Neural cell (in vitro differentiated cells): ENCODE measurements around the gene COBLL1. TPM values are rescaled to one million over a fixed set of nuclear protein-coding genes. Genes with fewer than 3 reads are reported as not detected.

Source experiments
- H2AFZ ChIP-seq: fragments of 200-600, 300-800 bp; sonication (generic), shearing (Covaris generic); 2 replicates; pipeline ENCODE4 v1.6.0; 2014; ENCODE audit warnings: low read depth, mild to moderate bottlenecking, antibody characterized with exemption, low read length, moderate library complexity
- H3F3A ChIP-seq: fragments of 200-600 bp; shearing (Covaris generic); 2 replicates; pipeline ENCODE4 v1.6.1; 2016; ENCODE audit warnings: mild to moderate bottlenecking, moderate library complexity, mixed read lengths, antibody characterized with exemption, low read length; ENCODE audit not compliant: insufficient read depth, poor library complexity, severe bottlenecking
- H3K27ac ChIP-seq: fragments of 200-600, 300-800 bp; sonication (generic), shearing (Covaris generic); 2 replicates; pipeline ENCODE4 v1.5.1; 2014; ENCODE audit warnings: mild to moderate bottlenecking, low read length, moderate library complexity
- H3K27me3 ChIP-seq: fragments of 300-800, 200-600 bp; sonication (generic), shearing (Covaris generic); 2 replicates; pipeline ENCODE4 v1.6.0; 2014; ENCODE audit warnings: mild to moderate bottlenecking, low read depth, low read length, moderate library complexity; ENCODE audit not compliant: insufficient read depth
- H3K36me3 ChIP-seq: fragments of 300-800, 200-600 bp; sonication (generic), shearing (Covaris generic); 2 replicates; pipeline ENCODE4 v1.5.1; 2014; ENCODE audit warnings: mild to moderate bottlenecking, antibody characterized with exemption, low read length, moderate library complexity; ENCODE audit not compliant: insufficient read depth
- H3K4me2 ChIP-seq: fragments of 300-800, 200-600 bp; sonication (generic), shearing (Covaris generic); 2 replicates; pipeline ENCODE4 v1.6.0; 2014; ENCODE audit warnings: mild to moderate bottlenecking, low read length
- H3K4me3 ChIP-seq: fragments of 300-800, 200-600 bp; sonication (generic), shearing (Covaris generic); 2 replicates; pipeline ENCODE4 v1.5.1; 2014; ENCODE audit warnings: mild to moderate bottlenecking, low read length, moderate library complexity
- H3K79me2 ChIP-seq: fragments of 200-600 bp; shearing (Covaris generic); replicated peaks from 2 replicates; pipeline ENCODE4 v1.6.0; 2014; ENCODE audit warnings: mild to moderate bottlenecking, low read length, moderate library complexity; ENCODE audit not compliant: insufficient read depth
- H3K9ac ChIP-seq: fragments of 300-800, 200-600 bp; sonication (generic), shearing (Covaris generic); 2 replicates; pipeline ENCODE4 v1.6.1; 2016; ENCODE audit warnings: mild to moderate bottlenecking, low read length, mixed read lengths
- H3K9me2 ChIP-seq: fragments of 200-600 bp; shearing (Covaris generic); 2 replicates; pipeline ENCODE4 v1.6.1; 2016; ENCODE audit warnings: mild to moderate bottlenecking, low read length, mixed read lengths; ENCODE audit not compliant: insufficient read depth
- H3K9me3 ChIP-seq: fragments of 200-600, 300-800 bp; sonication (generic), shearing (Covaris generic); 2 replicates; pipeline ENCODE4 v1.6.1; 2016; ENCODE audit warnings: mild to moderate bottlenecking, mixed run types, low read length, moderate library complexity, mixed read lengths
- H4K20me1 ChIP-seq: fragments of 200-600 bp; shearing (Covaris generic); 2 replicates; pipeline ENCODE4 v1.6.1; 2016; ENCODE audit warnings: mild to moderate bottlenecking, mixed run types; ENCODE audit not compliant: insufficient read depth
- CTCF ChIP-seq: fragments of 450-650 bp; IDR thresholded peaks from 2 replicates; pipeline ENCODE4 v1.5.1; 2014; ENCODE audit warnings: antibody characterized with exemption, mild to moderate bottlenecking, moderate library complexity; ENCODE audit not compliant: poor library complexity, severe bottlenecking
- EP300 ChIP-seq: fragments of 450-650 bp; conservative IDR thresholded peaks from 2 replicates; pipeline ENCODE4 v1.6.1; 2014; ENCODE audit warnings: antibody characterized with exemption, mild to moderate bottlenecking, moderate library complexity; ENCODE audit not compliant: poor library complexity, severe bottlenecking
- EZH2 ChIP-seq: fragments of 200-600, 300-800 bp; shearing (Covaris generic), sonication (generic); IDR thresholded peaks from 2 replicates; pipeline ENCODE4 v1.6.1; 2014; ENCODE audit warnings: antibody characterized with exemption, low read length, borderline replicate concordance, mild to moderate bottlenecking; ENCODE audit not compliant: insufficient read depth, poor library complexity, severe bottlenecking
- MXI1 ChIP-seq: fragments of 450-650 bp; conservative IDR thresholded peaks from 2 replicates; pipeline ENCODE4 v1.6.1; 2014; ENCODE audit warnings: antibody characterized with exemption, mild to moderate bottlenecking; ENCODE audit not compliant: poor library complexity, severe bottlenecking
- POLR2AphosphoS5 ChIP-seq: IDR thresholded peaks from 2 replicates; pipeline ENCODE4 v1.6.1; 2012
- RAD21 ChIP-seq: fragments of 450-650 bp; conservative IDR thresholded peaks from 2 replicates; pipeline ENCODE4 v1.6.1; 2014; ENCODE audit warnings: antibody characterized with exemption, mild to moderate bottlenecking, moderate library complexity
- REST ChIP-seq: IDR thresholded peaks from 2 replicates; pipeline ENCODE4 v1.6.1; 2012; ENCODE audit warnings: borderline replicate concordance
- SMC3 ChIP-seq: fragments of 450-650 bp; conservative IDR thresholded peaks from 2 replicates; pipeline ENCODE4 v1.6.1; 2014; ENCODE audit warnings: antibody characterized with exemption, mild to moderate bottlenecking, moderate library complexity; ENCODE audit not compliant: poor library complexity
- TAF1 ChIP-seq: IDR thresholded peaks from 2 replicates; pipeline ENCODE4 v1.6.1; 2012; ENCODE audit warnings: low read depth
- polyA plus RNA-seq: library from polyadenylated mRNA; depleted of rRNA; stranded (reverse); fragments of >200 nt; gene quantifications from 2 replicates; pipeline ENCODE4 v1.2.3, GENCODE V29; 2014

COBLL1 gene
- polyA plus RNA-seq, 1 donor from 2014 or later = 0.11 TPM

- Histone ChIP-seq H3K27me3 (no peaks in the 10 kb centered on the region), H3K27ac (no peak overlapping the region), H2AFZ (no peak overlapping the region), H3K9ac (no peak overlapping the region), H4K20me1 (no peaks in the 10 kb centered on the region), H3K9me2 (no peaks in the 10 kb centered on the region), H3K4me2 (no peak overlapping the region), H3K4me3 (no peak overlapping the region), H3K9me3 (no peaks in the 10 kb centered on the region), H3F3A (no peaks in the 10 kb centered on the region), H3K36me3 (no peaks in the 10 kb centered on the region), H3K79me2 (no peaks in the 10 kb centered on the region)
- no peak for TF ChIP-seq SMC3
- TF ChIP-seq REST = peak; percentile 25
- no peak for TF ChIP-seq RAD21
These were observed 48.1 kb downstream of the COBLL1 start for GRCh38 chr2:164793529-164793928.

DNA sequence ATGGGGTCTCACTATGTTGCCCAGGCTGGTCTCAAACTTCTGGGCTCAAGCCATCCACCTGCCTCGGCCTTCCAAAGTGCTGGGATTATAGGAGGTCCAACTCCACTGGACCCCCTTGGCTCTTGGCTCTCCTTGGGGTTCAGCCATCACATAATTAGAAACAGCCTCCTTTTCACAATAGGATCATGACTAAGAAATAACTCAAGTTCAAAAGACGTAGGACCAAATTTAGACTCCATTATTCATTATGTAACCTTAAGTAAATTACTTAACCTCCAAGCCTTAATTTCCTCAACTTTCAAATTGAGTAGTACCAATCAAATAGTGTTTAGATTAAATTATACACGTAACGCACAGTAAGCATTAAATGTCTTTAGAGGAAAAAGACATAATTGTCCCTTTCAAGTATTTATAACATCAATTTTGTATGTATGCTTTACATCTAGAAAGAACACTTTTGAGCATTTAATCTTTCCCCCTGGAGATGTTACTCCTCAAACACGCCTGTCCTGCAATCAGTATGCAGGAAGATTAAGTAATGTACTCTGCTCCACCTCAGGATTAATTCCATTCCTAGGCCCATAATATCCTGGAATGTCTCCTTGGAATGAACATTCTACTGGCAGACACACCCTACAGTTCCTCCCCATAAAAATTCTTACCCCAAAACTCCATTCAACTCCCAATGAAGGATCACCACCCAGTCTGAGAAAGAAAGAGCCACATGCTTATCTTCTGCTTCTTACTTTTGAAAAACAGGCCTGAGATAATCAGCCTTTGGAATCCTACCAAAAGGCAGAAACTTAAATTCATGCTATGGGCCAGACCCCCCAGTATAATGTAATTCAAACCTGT is 49.1 kb downstream of the COBLL1 start:
- no peaks in the 10 kb centered on the region for H3K9me3 ChIP-seq
- H3K4me3 ChIP-seq = no peak overlapping the region
- no peak overlapping the region for H3K4me2 ChIP-seq

GRCh38 chr2:164789968-164790367 is 51.7 kb downstream of the COBLL1 start:
- TF ChIP-seq EZH2 = no peak
- TF ChIP-seq RAD21 = no peak
- no peak for TF ChIP-seq EP300
- no peak for TF ChIP-seq SMC3
- no peak for TF ChIP-seq TAF1
- no peak for TF ChIP-seq POLR2AphosphoS5
- TF ChIP-seq CTCF = no peak
- no peak for TF ChIP-seq REST
- TF ChIP-seq MXI1 = no peak
- no peak overlapping the region for H3K27ac ChIP-seq
- no peak overlapping the region for H2AFZ ChIP-seq
- no peaks in the 10 kb centered on the region for H3K79me2 ChIP-seq
- no peaks in the 10 kb centered on the region for H3K36me3 ChIP-seq
- no peaks in the 10 kb centered on the region for H3K27me3 ChIP-seq
- no peak overlapping the region for H3K9ac ChIP-seq
- no peak overlapping the region for H3K4me3 ChIP-seq
- H3F3A ChIP-seq = no peaks in the 10 kb centered on the region
- no peak overlapping the region for H3K4me2 ChIP-seq
- no peaks in the 10 kb centered on the region for H4K20me1 ChIP-seq
- H3K9me3 ChIP-seq = no peaks in the 10 kb centered on the region
- H3K9me2 ChIP-seq = no peaks in the 10 kb centered on the region

More for the DNA sequence above, 49.1 kb downstream of the COBLL1 start:
- H4K20me1 ChIP-seq = no peaks in the 10 kb centered on the region
- no peaks in the 10 kb centered on the region for H3K27me3 ChIP-seq
- no peaks in the 10 kb centered on the region for H3K36me3 ChIP-seq
- no peak overlapping the region for H3K9ac ChIP-seq
- H2AFZ ChIP-seq = no peak overlapping the region
- H3K27ac ChIP-seq = no peak overlapping the region
- TF ChIP-seq EZH2 (no peak), MXI1 (no peak)
- no peaks in the 10 kb centered on the region for H3F3A ChIP-seq
- H3K79me2 ChIP-seq = no peaks in the 10 kb centered on the region
- H3K9me2 ChIP-seq = no peaks in the 10 kb centered on the region
